Measurements from ENCODE around the gene PLEKHH2.

- TF ChIP-seq CTCF (IDR thresholded peaks at IDR 0.05) (no peak), POLR2A (IDR thresholded peaks at IDR 0.05) (no peak)
Observed at GRCh38 chr2:43752302-43752701, 115.2 kb downstream of the PLEKHH2 start.
